GM20000 (cell line): Measurements from ENCODE around the gene SLC9A2.

Source experiments
- DNase-seq: peaks from one replicate; pipeline ENCODE4 v3.0.0; 2012; ENCODE audit warnings: low spot score
- TF ChIP-seq, protein P1 (sequence below): IDR thresholded peaks from 2 replicates; pipeline ENCODE4 v1.5.1; 2012; ENCODE audit warnings: mild to moderate bottlenecking, control low read depth; ENCODE audit errors: extremely low read depth, missing control alignments

The SLC9A2 gene

DNA sequence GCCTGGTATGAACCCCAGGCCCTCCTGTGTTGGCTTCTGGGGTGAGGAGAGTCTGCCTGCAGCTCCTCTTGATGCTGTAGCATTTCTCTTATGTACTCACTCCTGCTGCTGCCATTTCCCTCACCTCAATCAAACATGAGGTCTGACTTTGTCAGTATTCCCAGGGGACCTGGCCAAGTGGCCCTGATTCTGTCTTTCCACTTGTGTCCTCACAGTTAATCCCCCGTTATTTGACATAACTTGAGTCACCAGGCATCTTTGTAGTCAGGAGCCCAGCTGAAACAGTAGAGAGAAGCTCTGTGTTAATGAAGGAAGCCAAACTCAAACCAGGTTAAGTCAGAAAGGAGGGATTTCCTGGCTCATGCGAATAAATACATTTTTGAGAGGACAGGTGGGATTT is 55.0 kb downstream of the SLC9A2 start:
- TF ChIP-seq, protein P1, sequence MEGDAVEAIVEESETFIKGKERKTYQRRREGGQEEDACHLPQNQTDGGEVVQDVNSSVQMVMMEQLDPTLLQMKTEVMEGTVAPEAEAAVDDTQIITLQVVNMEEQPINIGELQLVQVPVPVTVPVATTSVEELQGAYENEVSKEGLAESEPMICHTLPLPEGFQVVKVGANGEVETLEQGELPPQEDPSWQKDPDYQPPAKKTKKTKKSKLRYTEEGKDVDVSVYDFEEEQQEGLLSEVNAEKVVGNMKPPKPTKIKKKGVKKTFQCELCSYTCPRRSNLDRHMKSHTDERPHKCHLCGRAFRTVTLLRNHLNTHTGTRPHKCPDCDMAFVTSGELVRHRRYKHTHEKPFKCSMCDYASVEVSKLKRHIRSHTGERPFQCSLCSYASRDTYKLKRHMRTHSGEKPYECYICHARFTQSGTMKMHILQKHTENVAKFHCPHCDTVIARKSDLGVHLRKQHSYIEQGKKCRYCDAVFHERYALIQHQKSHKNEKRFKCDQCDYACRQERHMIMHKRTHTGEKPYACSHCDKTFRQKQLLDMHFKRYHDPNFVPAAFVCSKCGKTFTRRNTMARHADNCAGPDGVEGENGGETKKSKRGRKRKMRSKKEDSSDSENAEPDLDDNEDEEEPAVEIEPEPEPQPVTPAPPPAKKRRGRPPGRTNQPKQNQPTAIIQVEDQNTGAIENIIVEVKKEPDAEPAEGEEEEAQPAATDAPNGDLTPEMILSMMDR, result no peak
- no peak for DNase-seq

DNA sequence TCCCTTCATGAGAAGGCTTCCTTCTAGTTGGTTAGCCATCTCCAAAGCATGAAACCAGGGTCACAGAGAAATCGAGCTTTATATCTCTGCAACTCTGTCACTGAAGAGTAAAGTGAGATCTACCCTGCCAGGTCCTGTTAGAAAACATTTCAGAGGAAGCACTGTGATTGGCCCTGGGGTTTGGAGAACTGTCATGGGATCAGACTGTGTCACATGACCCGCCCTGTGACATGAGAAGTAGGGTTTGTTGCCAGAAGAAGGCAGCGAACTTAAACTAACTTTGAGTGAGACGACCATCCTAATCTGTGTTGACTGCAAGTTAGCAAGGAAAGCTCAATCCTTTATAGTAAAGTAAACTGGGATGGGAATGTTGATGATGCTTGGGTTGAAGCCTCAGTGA is 55.5 kb downstream of the SLC9A2 start:
- DNase-seq, result no peak
- TF ChIP-seq, protein P1, result no peak

DNA sequence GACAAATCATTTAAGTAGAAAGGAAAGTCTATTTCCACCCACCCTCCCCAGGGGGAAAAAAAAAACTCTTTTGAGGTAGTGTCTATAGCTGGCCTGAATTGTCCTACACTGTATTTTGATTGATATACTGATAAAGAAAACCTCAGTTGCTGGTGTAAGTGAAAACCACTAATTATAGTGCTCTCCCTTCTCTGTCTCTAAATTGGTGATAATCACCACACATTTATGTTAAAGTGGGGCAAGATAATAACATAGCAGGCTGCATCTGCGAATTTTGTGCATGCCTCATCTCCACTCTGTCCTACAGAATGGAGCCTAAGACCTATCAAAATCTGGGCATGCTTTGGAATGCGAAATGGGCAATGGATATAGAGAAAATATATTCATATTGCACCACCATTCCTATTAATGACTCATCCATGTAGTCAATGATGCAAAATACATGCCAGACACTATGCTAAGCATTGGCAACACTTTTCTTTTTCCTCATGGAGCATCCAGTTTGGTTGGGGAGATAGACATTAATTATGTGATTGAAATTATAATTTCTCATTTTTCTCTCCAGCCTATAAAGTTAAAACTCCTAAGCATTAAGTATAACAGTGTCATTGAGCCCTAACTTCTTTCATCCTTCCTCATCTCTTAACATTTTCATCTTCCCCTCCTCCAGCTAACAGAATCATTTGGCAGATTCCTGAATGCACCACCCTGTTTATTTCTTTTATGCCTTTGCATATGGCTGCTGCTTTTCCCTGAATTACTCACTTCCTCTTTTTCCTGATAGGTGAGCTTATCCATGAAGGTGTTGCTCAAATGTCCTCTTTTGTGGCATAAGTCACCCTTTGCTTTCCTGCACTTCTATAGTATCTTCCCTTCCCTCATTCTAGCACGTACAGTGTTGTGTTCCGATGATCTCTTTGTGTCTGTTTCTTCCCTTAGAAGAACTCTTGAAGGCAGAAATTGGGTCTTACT is 58.2 kb downstream of the SLC9A2 start:
- DNase-seq, result no peak

DNA sequence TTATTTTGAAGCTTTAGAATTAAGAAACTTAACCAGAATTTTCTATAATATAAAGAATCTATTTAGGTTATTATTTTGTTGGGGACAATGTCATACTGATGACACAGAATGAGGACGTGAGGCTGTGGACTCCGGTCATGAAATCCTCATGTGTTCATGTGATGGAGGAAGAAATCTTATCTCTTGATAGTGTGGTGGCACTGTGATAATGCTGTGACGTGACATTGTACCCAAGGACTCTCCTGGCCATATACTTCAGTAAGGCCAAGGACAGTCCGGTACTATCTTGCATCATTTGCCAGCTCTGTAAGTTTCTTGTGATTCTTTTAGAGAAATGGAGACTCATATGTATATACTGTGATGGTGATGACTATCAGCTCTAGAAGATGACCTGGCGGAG is 59.1 kb downstream of the SLC9A2 start:
- DNase-seq, result no peak
- TF ChIP-seq, protein P1, result no peak

More for the DNA sequence above, 58.2 kb downstream of the SLC9A2 start:
- TF ChIP-seq, protein P1, result no peak

DNA sequence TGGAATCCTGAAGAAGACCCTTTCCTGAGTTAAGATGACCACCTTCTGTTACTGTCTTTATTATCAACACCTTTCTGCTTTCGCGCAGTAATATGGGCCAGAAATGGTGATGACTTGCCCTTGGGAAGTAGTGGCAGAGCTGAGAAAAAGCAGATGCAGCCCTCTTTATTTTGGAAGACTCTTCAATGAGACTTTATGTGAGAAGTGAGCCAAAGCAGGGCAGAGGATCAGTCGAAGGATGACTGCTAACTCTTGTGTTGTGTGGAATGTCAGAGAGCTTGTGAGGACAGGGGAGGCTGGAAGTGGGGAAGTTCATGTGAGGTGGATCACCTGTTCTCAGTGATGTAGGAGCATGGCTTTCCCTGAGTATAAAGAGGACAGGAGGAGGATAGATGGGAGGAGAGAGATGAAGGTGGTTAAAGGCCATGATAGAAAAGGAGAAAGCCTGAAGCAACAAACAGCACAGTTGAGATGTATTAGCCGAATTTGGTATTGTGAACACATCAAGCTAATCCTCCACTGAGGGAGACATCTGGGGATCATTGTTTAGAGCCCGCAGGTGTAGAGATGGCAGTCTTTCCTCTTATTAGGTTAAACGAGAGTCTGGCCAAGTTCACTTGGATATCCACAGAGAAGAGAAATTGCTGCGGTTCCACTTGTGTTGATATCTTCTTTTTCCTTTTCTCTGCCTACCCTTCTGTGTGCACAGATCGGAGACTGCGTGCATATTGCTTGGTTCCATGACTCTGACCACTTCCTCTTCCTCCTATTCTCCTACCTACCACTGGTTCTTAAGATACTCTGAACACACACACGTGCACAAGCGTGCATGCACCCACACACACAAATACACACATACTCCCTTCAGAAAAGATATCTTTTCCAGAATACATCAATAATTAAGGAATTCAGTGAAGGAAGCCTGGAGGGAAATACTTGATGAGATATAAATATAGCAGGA is 67.4 kb downstream of the SLC9A2 start:
- TF ChIP-seq, protein P1, result no peak
- no peak for DNase-seq

DNA sequence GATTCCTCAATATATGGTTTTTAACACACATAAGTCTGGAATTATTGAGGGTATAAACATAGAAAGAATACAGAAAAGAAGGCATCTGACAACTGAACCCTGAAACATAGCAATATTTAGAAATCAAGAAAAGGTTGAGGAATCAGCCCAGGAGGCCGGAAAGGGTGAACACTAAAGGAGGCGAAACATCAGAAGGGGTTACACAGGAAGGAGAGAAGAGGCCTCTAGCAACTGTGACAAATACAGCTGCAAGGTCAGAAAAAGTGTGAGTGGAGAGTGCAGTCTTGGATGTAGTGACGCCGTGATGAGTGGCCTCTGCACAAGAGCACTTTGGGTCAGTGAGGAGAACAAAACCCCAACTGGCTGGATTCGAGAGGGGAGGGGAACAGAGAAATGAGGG is 70.7 kb downstream of the SLC9A2 start:
- DNase-seq, result no peak
- TF ChIP-seq, protein P1, result no peak
